Esophagus squamous epithelium (tissue), 4 donors: ENCODE results near the gene STAG1.

ENCODE experiments used
- CTCF ChIP-seq, 6 experiments: fragments of 450-650 bp in 4 of 6; fragments of 200-600 bp in 2 of 6; sonication (generic) in 2 of 6; IDR thresholded peaks; one replicate each; pipeline ENCODE4 v1.5.1; 2016 to 2019; ENCODE audit warnings: antibody characterized with exemption in 6 of 6, mild to moderate bottlenecking in 4 of 6, moderate library complexity in 4 of 6
- POLR2A ChIP-seq, 4 donors: fragments of 450-650 bp; IDR thresholded peaks; one replicate each; pipeline ENCODE4 v1.6.1; 2017; ENCODE audit warnings: antibody characterized with exemption in 4 of 4, mild to moderate bottlenecking in 4 of 4, moderate library complexity in 3 of 4

GRCh38 chr3:136703429-136703828 lies 48.7 kb downstream of the STAG1 start:
- TF ChIP-seq CTCF (IDR thresholded peaks at IDR 0.05) (no peak), POLR2A (IDR thresholded peaks at IDR 0.05) (no peak)
